Measurements from ENCODE around the gene MIS18BP1.

MIS18BP1 gene

GRCh38 chr14:45177076-45177475 is 75.9 kb downstream of the MIS18BP1 start:
- TF ChIP-seq ISL1 (CRISPR knock-in tag; IDR thresholded peaks at IDR 0.05) (0 out of 2 replicates have a peak, but pooled peaks have one; percentile 22), ZFP30 (CRISPR knock-in tag; IDR thresholded peaks at IDR 0.05) (no peak), GLIS3 (CRISPR knock-in tag; IDR thresholded peaks at IDR 0.05) (no peak), CREB5 (CRISPR knock-in tag; IDR thresholded peaks at IDR 0.05; ENCODE audit: low read depth) (no peak), OSR1 (CRISPR knock-in tag; IDR thresholded peaks at IDR 0.05) (no peak), ARNTL (CRISPR knock-in tag; IDR thresholded peaks at IDR 0.05; ENCODE audit: borderline replicate concordance, low read depth) (no peak)
- TF ChIP-seq, protein P1, sequence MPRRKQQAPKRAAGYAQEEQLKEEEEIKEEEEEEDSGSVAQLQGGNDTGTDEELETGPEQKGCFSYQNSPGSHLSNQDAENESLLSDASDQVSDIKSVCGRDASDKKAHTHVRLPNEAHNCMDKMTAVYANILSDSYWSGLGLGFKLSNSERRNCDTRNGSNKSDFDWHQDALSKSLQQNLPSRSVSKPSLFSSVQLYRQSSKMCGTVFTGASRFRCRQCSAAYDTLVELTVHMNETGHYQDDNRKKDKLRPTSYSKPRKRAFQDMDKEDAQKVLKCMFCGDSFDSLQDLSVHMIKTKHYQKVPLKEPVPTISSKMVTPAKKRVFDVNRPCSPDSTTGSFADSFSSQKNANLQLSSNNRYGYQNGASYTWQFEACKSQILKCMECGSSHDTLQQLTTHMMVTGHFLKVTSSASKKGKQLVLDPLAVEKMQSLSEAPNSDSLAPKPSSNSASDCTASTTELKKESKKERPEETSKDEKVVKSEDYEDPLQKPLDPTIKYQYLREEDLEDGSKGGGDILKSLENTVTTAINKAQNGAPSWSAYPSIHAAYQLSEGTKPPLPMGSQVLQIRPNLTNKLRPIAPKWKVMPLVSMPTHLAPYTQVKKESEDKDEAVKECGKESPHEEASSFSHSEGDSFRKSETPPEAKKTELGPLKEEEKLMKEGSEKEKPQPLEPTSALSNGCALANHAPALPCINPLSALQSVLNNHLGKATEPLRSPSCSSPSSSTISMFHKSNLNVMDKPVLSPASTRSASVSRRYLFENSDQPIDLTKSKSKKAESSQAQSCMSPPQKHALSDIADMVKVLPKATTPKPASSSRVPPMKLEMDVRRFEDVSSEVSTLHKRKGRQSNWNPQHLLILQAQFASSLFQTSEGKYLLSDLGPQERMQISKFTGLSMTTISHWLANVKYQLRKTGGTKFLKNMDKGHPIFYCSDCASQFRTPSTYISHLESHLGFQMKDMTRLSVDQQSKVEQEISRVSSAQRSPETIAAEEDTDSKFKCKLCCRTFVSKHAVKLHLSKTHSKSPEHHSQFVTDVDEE (CRISPR knock-in tag; IDR thresholded peaks at IDR 0.05) = no peak
- ATAC-seq = peak; percentile 63

- ATAC-seq = no peak
- no peak for TF ChIP-seq ZNF565 (CRISPR knock-in tag; conservative IDR thresholded peaks at IDR 0.05; ENCODE audit: low read depth)
- no peak for TF ChIP-seq TOX (CRISPR knock-in tag; IDR thresholded peaks at IDR 0.05; ENCODE audit: borderline replicate concordance)
- TF ChIP-seq ZC3H10 (CRISPR knock-in tag; IDR thresholded peaks at IDR 0.05) = no peak
- no peak for TF ChIP-seq CREB5 (CRISPR knock-in tag; IDR thresholded peaks at IDR 0.05; ENCODE audit: low read depth)
- TF ChIP-seq BACH2 (CRISPR knock-in tag; IDR thresholded peaks at IDR 0.05; ENCODE audit: borderline replicate concordance) = no peak
- no peak for TF ChIP-seq ESRRG (CRISPR knock-in tag; IDR thresholded peaks at IDR 0.05)
- TF ChIP-seq ZNF8 (CRISPR knock-in tag; IDR thresholded peaks at IDR 0.05) = no peak
- TF ChIP-seq, protein P1 (CRISPR knock-in tag; IDR thresholded peaks at IDR 0.05) = no peak
- TF ChIP-seq ARNTL (CRISPR knock-in tag; IDR thresholded peaks at IDR 0.05; ENCODE audit: borderline replicate concordance, low read depth) = no peak
- TF ChIP-seq TCF4 (CRISPR knock-in tag; IDR thresholded peaks at IDR 0.05; ENCODE audit: borderline replicate concordance) = no peak
These were observed 83.1 kb downstream of the MIS18BP1 start for GRCh38 chr14:45169906-45170305.

DNA sequence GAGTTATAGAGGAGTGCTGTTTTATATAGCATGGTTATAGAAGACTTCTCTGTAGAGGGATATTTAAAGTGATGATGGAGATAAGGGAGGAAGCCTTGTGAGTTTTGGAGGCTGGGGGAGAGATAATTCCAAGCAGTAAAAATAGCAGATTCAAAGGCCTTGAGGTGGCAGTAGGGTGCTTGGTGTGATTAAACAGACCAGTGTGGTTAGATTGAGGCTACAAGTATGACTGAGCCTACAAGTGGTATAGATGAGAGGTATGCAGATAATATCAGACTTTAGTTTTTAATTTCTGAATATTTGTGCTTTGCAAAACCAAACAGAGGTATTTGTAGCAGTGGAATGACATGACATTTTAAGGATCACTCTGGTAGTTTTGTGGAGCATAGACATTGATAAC is 96.9 kb downstream of the MIS18BP1 start:
- TF ChIP-seq CREB5 (CRISPR knock-in tag; IDR thresholded peaks at IDR 0.05; ENCODE audit: low read depth) (no peak), PPARA (CRISPR knock-in tag; IDR thresholded peaks at IDR 0.05; ENCODE audit: borderline replicate concordance) (no peak), ZFP3 (CRISPR knock-in tag; IDR thresholded peaks at IDR 0.05) (no peak), CSRNP3 (CRISPR knock-in tag; IDR thresholded peaks at IDR 0.05) (no peak)
- TF ChIP-seq, protein P2, sequence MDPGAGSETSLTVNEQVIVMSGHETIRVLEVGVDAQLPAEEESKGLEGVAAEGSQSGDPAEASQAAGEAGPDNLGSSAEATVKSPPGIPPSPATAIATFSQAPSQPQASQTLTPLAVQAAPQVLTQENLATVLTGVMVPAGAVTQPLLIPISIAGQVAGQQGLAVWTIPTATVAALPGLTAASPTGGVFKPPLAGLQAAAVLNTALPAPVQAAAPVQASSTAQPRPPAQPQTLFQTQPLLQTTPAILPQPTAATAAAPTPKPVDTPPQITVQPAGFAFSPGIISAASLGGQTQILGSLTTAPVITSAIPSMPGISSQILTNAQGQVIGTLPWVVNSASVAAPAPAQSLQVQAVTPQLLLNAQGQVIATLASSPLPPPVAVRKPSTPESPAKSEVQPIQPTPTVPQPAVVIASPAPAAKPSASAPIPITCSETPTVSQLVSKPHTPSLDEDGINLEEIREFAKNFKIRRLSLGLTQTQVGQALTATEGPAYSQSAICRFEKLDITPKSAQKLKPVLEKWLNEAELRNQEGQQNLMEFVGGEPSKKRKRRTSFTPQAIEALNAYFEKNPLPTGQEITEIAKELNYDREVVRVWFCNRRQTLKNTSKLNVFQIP (CRISPR knock-in tag; IDR thresholded peaks at IDR 0.05; ENCODE audit: borderline replicate concordance, low read depth) = no peak
- ATAC-seq = no peak

All from SK-N-SH treated with all-trans-retinoic acid at 6 μM for 48 hours (cell line).